ENCODE data around the gene PWWP2B. TPM values are rescaled to one million over a fixed set of nuclear protein-coding genes. Genes with fewer than 3 reads are reported as not detected.

Gene PWWP2B
- total and polyA plus RNA-seq, 4 donors: 2.0 to 8.7 (median 5.2) TPM

DNA sequence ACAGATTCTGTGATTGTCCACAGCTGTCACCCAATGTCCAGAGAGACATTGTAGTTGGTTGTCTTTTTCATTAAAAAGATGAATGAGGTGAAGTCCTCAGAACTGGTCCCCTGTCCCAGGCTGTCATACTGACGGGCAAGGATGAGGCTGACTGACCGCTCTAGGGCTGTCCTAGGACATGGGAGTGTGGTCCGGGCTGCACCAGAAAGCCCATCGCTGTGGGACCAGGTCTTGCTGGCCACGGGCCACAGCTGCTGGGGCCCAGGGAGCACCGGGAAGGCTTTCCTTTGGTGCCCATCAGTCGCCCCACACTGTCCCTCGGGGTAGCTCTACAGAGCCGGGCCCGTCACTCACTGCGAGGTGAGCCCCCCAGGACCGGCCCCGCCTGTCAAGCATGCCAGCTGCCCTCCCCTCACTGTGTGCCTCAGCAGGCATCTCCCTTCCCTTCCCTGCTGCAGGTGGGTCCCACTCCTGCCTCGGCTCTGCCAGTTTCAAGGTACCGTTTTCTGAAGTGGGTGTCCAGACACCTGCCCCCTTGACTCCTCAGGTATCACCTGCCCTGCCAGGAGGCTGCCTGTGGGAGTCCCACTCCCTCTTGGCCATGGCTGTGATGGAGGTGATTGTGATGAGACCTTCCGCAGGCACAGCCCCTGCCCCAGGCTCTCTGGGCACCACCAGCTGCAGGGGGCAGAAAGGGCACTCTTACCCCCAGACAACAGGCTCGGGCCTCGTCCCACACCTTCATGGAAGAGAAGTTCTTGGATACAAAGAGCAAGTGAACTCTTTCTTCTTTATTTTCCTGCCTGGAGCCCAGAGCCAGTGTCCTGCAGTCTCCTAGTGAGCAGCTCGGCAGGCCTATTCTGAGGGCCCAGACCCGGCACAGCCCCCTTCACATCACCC, 43.3 kb upstream of the PWWP2B start:
- H3K4me3 ChIP-seq (ENCODE audit: low read length in 2 of 2): no peak overlapping the region
- H3K36me3 ChIP-seq (ENCODE audit: control insufficient read depth in 1 of 2, insufficient read depth in 2 of 2, low read length in 1 of 2): no peaks in the 10 kb centered on the region
- H3K9me3 ChIP-seq (ENCODE audit: control insufficient read depth, low read length): no peaks in the 10 kb centered on the region
- H3K27ac ChIP-seq (ENCODE audit: low read depth in 1 of 2, low read length in 2 of 2): no peak overlapping the region
- no peaks in the 10 kb centered on the region for H3K4me1 ChIP-seq (ENCODE audit: control insufficient read depth in 1 of 2, insufficient read depth in 2 of 2, low read length in 2 of 2)
- 90 to 93% methylated on average over 19 to 20 of the region's 20 CpGs for WGBS, 2 donors
- intact Hi-C loops (cut with DNase I): loop anchor here (1.0 to 5.0 kb wide), 2 partner anchors 130 to 131 kb away; no protein-coding TSS in a partner anchor
- no peaks in the 10 kb centered on the region for H3K27me3 ChIP-seq (ENCODE audit: control insufficient read depth in 1 of 2, insufficient read depth in 2 of 2, low read length in 1 of 2)
- peak; percentile 32 for ATAC-seq (ENCODE audit: low FRiP score)
- DNase-seq: peak; percentile 36 to 60

DNA sequence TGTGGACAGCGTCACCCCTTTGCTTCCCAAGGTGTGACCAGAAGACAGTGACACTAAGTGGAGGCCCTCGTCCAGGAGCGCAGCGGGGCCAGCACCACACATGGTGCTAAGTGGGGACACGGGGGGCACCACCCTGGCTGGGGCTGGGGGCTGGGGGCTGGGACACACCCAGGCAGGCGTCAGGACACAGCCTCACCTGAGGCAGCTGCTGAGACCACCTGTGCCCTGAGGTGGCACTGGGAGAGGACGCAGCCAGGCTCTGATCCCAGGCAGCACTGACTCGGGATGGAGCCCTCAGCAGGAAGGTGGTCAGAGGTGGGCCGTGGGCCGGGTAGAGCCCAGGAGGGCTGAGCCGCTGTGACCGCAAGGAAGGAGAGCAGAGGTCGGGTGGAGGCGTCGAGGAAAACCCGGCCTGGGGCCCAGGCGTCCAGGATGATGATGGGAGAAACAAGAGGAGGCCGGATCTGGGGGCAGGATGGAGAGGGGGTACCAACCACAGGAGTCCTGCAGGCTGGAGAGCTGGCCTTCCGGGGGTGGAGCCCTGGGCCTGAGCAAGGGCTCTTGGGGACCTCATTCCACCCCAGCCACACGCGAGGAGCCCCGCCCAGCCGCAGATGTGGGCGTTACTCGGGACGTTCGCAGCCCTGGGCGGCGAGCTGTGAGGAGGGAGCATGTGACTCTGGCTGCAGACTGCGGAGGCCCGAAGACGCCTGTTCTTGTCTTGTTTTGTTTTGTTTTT, 42.5 kb upstream of the PWWP2B start:
- no peaks in the 10 kb centered on the region for H3K36me3 ChIP-seq (ENCODE audit: control insufficient read depth in 1 of 2, insufficient read depth in 2 of 2, low read length in 1 of 2)
- ATAC-seq (ENCODE audit: low FRiP score) (no peak), DNase-seq (peak; percentile 43 to 64)
- H3K4me1 ChIP-seq (ENCODE audit: control insufficient read depth in 1 of 2, insufficient read depth in 2 of 2, low read length in 2 of 2): no peaks in the 10 kb centered on the region
- H3K9me3 ChIP-seq (ENCODE audit: control insufficient read depth, low read length): no peaks in the 10 kb centered on the region
- no peak overlapping the region for H3K4me3 ChIP-seq (ENCODE audit: low read length in 2 of 2)
- 89 to 93% methylated on average over 32 of the region's 32 CpGs for WGBS, 2 donors
- intact Hi-C loops (cut with DNase I): loop anchor here in 1 of 2 donors (5.0 kb wide), 1 partner anchor 132 kb away; no protein-coding TSS in a partner anchor
- H3K27me3 ChIP-seq (ENCODE audit: control insufficient read depth in 1 of 2, insufficient read depth in 2 of 2, low read length in 1 of 2): no peaks in the 10 kb centered on the region
- no peak overlapping the region for H3K27ac ChIP-seq (ENCODE audit: low read depth in 1 of 2, low read length in 2 of 2)

DNA sequence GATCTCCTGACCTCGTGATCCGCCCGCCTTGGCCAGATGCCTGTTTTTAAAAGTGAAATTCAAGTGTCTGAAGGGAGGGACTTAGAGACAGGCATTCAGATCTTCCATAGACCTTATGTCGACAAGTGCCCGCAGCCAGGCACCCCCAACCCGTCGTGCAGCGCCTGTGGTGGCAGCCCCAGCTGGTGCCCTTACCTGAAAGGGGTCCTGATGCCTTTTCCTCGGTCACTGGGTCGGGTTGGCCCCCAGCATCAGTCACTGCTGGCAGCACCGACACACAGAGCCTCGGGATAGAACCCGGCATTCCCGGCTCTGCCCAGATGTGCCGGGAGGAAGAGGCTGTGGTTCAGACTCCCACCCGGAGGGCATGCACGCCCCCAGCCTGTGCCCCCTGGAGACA, 41.7 kb upstream of the PWWP2B start:
- 92 to 93% methylated on average over 17 of the region's 17 CpGs for WGBS, 2 donors
- no peaks in the 10 kb centered on the region for H3K27me3 ChIP-seq (ENCODE audit: control insufficient read depth in 1 of 2, insufficient read depth in 2 of 2, low read length in 1 of 2)
- no peaks in the 10 kb centered on the region for H3K4me1 ChIP-seq (ENCODE audit: control insufficient read depth in 1 of 2, insufficient read depth in 2 of 2, low read length in 2 of 2)
- DNase-seq: peak; percentile 31 to 55
- H3K27ac ChIP-seq (ENCODE audit: low read depth in 1 of 2, low read length in 2 of 2): no peak overlapping the region
- no peaks in the 10 kb centered on the region for H3K9me3 ChIP-seq (ENCODE audit: control insufficient read depth, low read length)
- intact Hi-C loops (cut with DNase I): no loop called here
- ATAC-seq (ENCODE audit: low FRiP score): no peak
- H3K4me3 ChIP-seq (ENCODE audit: low read length in 2 of 2): no peak overlapping the region
- H3K36me3 ChIP-seq (ENCODE audit: control insufficient read depth in 1 of 2, insufficient read depth in 2 of 2, low read length in 1 of 2): no peaks in the 10 kb centered on the region

DNA sequence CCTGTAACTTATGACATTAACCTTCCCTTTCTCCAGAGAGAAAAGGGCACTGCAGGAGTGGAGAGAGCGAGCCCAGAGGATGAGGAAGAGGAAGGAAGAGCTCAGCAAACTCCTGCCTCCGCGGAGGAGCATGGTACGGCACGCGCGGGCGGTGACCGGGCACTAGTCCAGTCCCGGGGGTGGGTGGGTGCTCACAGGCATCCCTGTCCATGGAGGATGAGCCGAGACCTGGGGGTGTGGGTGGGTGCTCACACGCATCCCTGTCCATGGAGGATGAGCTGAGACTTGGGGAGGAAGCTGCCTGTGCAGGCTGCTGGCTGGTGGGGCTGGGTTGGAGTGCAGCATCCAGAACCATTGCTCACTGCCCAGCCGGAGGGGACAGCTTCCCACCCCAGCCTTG, 41.2 kb upstream of the PWWP2B start:
- Histone ChIP-seq H3K4me1 (ENCODE audit: control insufficient read depth in 1 of 2, insufficient read depth in 2 of 2, low read length in 2 of 2) (no peaks in the 10 kb centered on the region), H3K9me3 (ENCODE audit: control insufficient read depth, low read length) (no peaks in the 10 kb centered on the region), H3K4me3 (ENCODE audit: low read length in 2 of 2) (no peak overlapping the region), H3K27ac (ENCODE audit: low read depth in 1 of 2, low read length in 2 of 2) (no peak overlapping the region), H3K36me3 (ENCODE audit: control insufficient read depth in 1 of 2, insufficient read depth in 2 of 2, low read length in 1 of 2) (no peaks in the 10 kb centered on the region), H3K27me3 (ENCODE audit: control insufficient read depth in 1 of 2, insufficient read depth in 2 of 2, low read length in 1 of 2) (no peaks in the 10 kb centered on the region)
- intact Hi-C loops (cut with DNase I): no loop called here
- peak; percentile 29 to 50 for DNase-seq
- 93 to 94% methylated on average over 13 of the region's 13 CpGs for WGBS, 2 donors
- ATAC-seq (ENCODE audit: low FRiP score): no peak

DNA sequence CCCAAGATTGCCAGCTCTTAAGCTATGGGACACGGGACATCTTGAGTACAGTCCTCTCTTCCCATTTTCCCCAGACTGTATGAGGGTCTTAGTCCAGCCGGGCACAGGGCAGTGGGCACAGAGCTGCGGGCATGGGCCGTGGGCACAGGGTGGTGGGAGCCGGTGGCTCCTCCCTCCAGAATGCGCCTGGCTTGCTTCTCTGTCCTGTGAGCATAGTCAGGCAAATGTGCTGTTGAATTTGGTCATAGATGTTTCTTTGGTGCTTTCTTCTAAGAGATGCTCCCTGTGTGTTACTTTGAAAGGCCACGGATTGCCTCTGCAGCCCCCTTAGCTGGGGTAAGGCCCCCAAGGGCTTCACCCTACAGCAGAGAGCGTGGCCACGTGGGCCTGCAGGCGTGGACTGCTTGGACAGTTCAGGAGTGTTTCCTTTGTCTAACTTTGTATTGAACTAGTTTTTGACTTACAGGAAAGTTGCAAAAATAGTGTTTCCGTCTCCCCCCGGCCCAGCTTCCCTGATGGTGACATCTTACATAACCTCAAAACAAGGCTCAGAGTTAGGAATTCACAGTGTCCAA, 40.3 kb upstream of the PWWP2B start:
- WGBS, 2 donors: 96% methylated on average over 12 of the region's 12 CpGs
- Histone ChIP-seq H3K36me3 (ENCODE audit: control insufficient read depth in 1 of 2, insufficient read depth in 2 of 2, low read length in 1 of 2) (no peaks in the 10 kb centered on the region), H3K27ac (ENCODE audit: low read depth in 1 of 2, low read length in 2 of 2) (no peak overlapping the region), H3K4me3 (ENCODE audit: low read length in 2 of 2) (no peak overlapping the region), H3K4me1 (ENCODE audit: control insufficient read depth in 1 of 2, insufficient read depth in 2 of 2, low read length in 2 of 2) (no peaks in the 10 kb centered on the region), H3K9me3 (ENCODE audit: control insufficient read depth, low read length) (no peaks in the 10 kb centered on the region), H3K27me3 (ENCODE audit: control insufficient read depth in 1 of 2, insufficient read depth in 2 of 2, low read length in 1 of 2) (no peaks in the 10 kb centered on the region)
- ATAC-seq (ENCODE audit: low FRiP score) (no peak), DNase-seq (peak; percentile 30 to 55)
- intact Hi-C loops (cut with DNase I): no loop called here

DNA sequence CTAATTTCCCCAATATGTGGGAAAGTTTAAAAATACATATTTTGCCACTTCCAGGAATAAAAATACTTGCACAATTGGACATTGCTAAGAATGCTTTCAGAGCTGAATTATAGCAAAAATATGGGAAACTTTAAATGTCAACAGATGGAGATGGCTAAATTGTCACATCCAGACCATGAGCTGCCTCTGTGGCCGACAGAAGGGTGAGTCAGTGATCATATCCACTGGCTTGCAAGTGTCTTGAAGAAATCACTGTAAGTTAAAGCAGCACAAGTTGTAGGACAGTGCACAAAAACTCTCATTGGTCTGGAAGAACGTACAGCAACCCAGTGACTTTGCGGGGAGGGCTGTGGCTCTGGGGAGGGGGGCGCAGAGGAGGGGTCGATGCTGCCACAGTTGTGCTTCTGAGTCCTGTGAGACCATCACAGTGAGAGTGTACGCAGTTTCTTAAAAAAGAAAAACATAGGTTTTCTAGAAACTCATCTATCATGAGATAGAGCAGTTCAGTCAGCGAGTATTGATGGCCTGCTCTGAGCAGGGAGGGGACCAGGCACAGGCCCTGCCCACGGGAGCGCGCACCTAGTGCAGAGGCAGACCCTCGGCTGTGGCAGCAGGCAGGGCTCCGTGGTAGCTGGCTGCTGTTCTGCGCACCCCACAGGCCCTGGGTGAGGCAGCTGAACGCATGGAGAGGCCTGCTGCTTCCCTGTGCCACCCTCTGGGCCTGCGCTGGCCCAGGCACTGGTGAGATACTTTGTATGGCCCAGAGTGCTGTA, 39.5 kb upstream of the PWWP2B start:
- DNase-seq (peak in 1 of 2 donors; percentile 28), ATAC-seq (ENCODE audit: low FRiP score) (no peak)
- no peak overlapping the region for H3K27ac ChIP-seq (ENCODE audit: low read depth in 1 of 2, low read length in 2 of 2)
- H3K36me3 ChIP-seq (ENCODE audit: control insufficient read depth in 1 of 2, insufficient read depth in 2 of 2, low read length in 1 of 2): no peaks in the 10 kb centered on the region
- intact Hi-C loops (cut with DNase I): no loop called here
- H3K9me3 ChIP-seq (ENCODE audit: control insufficient read depth, low read length): no peaks in the 10 kb centered on the region
- no peaks in the 10 kb centered on the region for H3K27me3 ChIP-seq (ENCODE audit: control insufficient read depth in 1 of 2, insufficient read depth in 2 of 2, low read length in 1 of 2)
- 96 to 97% methylated on average over 15 of the region's 15 CpGs for WGBS, 2 donors
- H3K4me3 ChIP-seq (ENCODE audit: low read length in 2 of 2): no peak overlapping the region
- no peaks in the 10 kb centered on the region for H3K4me1 ChIP-seq (ENCODE audit: control insufficient read depth in 1 of 2, insufficient read depth in 2 of 2, low read length in 2 of 2)

DNA sequence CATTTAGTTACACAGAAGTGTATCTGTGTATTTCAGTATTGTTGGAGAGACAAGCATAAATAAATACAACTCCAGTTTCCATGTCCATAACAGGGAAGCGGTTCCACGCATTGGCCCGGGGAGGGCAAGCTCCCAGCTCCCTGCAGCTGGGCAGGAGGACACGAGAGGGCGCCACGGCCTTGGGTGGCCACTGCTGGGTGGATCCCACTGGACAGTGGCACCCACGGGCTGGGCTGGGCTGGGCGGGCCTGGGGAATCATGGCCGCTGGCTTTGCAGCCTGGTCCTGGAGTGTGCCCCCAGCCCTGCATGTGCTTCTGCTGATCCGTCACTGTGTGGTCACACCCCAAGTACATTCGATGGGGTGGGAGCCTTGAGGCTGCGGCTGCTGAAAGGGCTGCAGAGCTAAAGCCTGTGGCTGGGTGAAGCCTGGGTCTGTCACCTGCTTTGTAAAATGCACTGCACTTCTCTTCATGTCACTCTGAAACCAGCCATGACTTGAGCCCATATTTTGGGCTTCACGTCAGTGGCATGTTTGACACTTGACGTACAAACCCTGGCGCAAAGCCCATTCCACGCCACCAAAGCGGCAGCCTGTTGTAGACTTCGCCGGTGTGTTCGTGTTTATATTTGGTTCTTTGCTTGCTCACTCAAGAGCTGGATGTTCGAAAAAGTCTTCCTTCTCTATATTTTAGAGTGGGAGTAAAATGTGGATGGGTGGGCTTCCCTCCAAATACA, 37.5 kb upstream of the PWWP2B start:
- intact Hi-C loops (cut with DNase I): no loop called here
- no peak overlapping the region for H3K27ac ChIP-seq (ENCODE audit: low read depth in 1 of 2, low read length in 2 of 2)
- 61 to 84% methylated on average over 21 of the region's 21 CpGs for WGBS, 2 donors
- no peak overlapping the region for H3K4me3 ChIP-seq (ENCODE audit: low read length in 2 of 2)
- no peaks in the 10 kb centered on the region for H3K36me3 ChIP-seq (ENCODE audit: control insufficient read depth in 1 of 2, insufficient read depth in 2 of 2, low read length in 1 of 2)
- DNase-seq (peak; percentile 29 to 56), ATAC-seq (ENCODE audit: low FRiP score) (no peak)
- H3K27me3 ChIP-seq (ENCODE audit: control insufficient read depth in 1 of 2, insufficient read depth in 2 of 2, low read length in 1 of 2): no peaks in the 10 kb centered on the region
- H3K4me1 ChIP-seq (ENCODE audit: control insufficient read depth in 1 of 2, insufficient read depth in 2 of 2, low read length in 2 of 2): no peaks in the 10 kb centered on the region
- H3K9me3 ChIP-seq (ENCODE audit: control insufficient read depth, low read length): no peaks in the 10 kb centered on the region
